Measurements from ENCODE around the gene TEX54. TPM values are rescaled to one million over a fixed set of nuclear protein-coding genes. Genes with fewer than 3 reads are reported as not detected.

The TEX54 gene
- total and polyA plus RNA-seq, 2 of the 13 experiments (the other 11 are each of a cell fraction or from before 2014, with no cell fraction given), result not detected

- TF ChIP-seq EEA1 (CRISPR knock-in tag; IDR thresholded peaks at IDR 0.05; ENCODE audit: borderline replicate concordance) (no peak), THAP9 (CRISPR knock-in tag; IDR thresholded peaks at IDR 0.05; ENCODE audit: borderline replicate concordance) (no peak), NPAS2 (CRISPR knock-in tag; IDR thresholded peaks at IDR 0.05; ENCODE audit: borderline replicate concordance) (no peak), ZBED4 (CRISPR knock-in tag; IDR thresholded peaks at IDR 0.05; ENCODE audit: borderline replicate concordance) (peak; percentile 79), RFXAP (CRISPR knock-in tag; IDR thresholded peaks at IDR 0.05; ENCODE audit: borderline replicate concordance) (peak; percentile 58), ZSCAN12 (CRISPR knock-in tag; IDR thresholded peaks at IDR 0.05) (peak; percentile 75; the same call in 1 of the 2 replicates), RXRA (CRISPR knock-in tag; IDR thresholded peaks at IDR 0.05) (no peak; the same call in 1 of the 2 replicates), MLLT10 (CRISPR knock-in tag; IDR thresholded peaks at IDR 0.05) (no peak), ZNF543 (CRISPR knock-in tag; IDR thresholded peaks at IDR 0.05) (no peak; the same call in 1 of the 2 replicates), PAF1 (CRISPR knock-in tag; IDR thresholded peaks at IDR 0.05) (peak; percentile 91), BHLHE40 (IDR thresholded peaks at IDR 0.05; ENCODE audit: low read length) (no peak), GFI1 (CRISPR knock-in tag; IDR thresholded peaks at IDR 0.05; ENCODE audit: borderline replicate concordance) (peak; percentile 50; the same call in 1 of the 2 replicates), REST (IDR thresholded peaks at IDR 0.05; ENCODE audit: borderline replicate concordance in 1 of 2, low read depth in 1 of 2, low read length in 2 of 2) (peak in 1 of 2 experiments; percentile 79; a peak in 2 of 4 replicates), MTERF4 (CRISPR knock-in tag; IDR thresholded peaks at IDR 0.05) (peak; percentile 58; the same call in 1 of the 2 replicates), GABPB1 (CRISPR knock-in tag; IDR thresholded peaks at IDR 0.05) (no peak), ZNF749 (CRISPR knock-in tag; IDR thresholded peaks at IDR 0.05; ENCODE audit: borderline replicate concordance) (peak; percentile 98)
Measured at GRCh38 chr11:62841361-62842170, 8.9 kb upstream of the TEX54 start (continued).
